ENCODE data around the gene ZNF536. TPM values are rescaled to one million over a fixed set of nuclear protein-coding genes. Genes with fewer than 3 reads are reported as not detected.

Gene ZNF536
- total RNA-seq, 1 donor from 2014 or later, result 24.9 TPM

GRCh38 chr19:30447553-30447870 lies 75.3 kb downstream of the ZNF536 start:
- Mint-ChIP-seq H3K27ac (ENCODE audit: unreplicated experiment) (no peak overlapping the region), H3K4me1 (ENCODE audit: low read depth, unreplicated experiment) (peaks cover 33% of the 10 kb centered on the region), H3K27me3 (ENCODE audit: unreplicated experiment) (peaks cover 5% of the 10 kb centered on the region), H3K36me3 (ENCODE audit: unreplicated experiment) (peaks cover 5% of the 10 kb centered on the region), H3K4me3 (ENCODE audit: unreplicated experiment) (no peak overlapping the region), H3K9me3 (ENCODE audit: unreplicated experiment) (peaks cover 8% of the 10 kb centered on the region)
- no peak for DNase-seq
- TF ChIP-seq CTCF (IDR thresholded peaks at IDR 0.05; ENCODE audit: partially characterized antibody, unreplicated experiment), result no peak

DNA sequence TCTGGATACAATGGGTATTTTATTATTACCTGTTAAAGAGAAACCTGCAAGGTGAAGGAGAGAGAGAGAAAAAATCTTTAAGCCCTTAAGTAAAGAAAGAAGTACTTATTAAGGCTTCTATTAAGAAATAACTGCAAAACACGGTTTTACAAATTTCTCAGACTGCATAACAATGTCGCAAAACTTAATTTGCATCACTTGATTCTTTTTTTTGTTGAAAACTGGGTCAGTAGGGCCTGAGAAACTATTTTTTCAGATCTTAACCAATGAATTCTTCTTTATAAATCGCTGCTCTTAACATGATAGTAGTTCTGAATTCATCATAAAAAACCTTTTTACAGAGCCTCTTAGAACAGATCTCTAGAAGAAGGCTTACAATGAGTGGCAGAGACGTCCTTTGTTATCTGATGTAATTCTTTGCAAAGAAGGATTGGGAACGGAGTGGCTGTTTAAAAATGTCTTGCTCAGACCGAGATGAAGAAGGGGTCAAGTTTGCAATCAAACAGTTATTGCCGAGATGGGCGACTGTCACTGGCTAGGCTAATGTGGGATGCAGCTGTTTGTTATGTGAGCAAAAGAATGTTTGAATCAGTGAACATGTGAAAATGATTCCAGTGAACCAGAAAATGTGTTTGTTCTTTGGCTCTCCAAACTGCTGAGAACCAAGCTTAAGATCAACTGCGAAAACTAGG lies 76.3 kb downstream of the ZNF536 start:
- Mint-ChIP-seq H3K4me1 (ENCODE audit: low read depth, unreplicated experiment) (peaks cover 33% of the 10 kb centered on the region), H3K4me3 (ENCODE audit: unreplicated experiment) (peak overlapping the region; percentile 35), H3K27me3 (ENCODE audit: unreplicated experiment) (peaks cover 5% of the 10 kb centered on the region), H3K9me3 (ENCODE audit: unreplicated experiment) (peaks cover 6% of the 10 kb centered on the region), H3K36me3 (ENCODE audit: unreplicated experiment) (peaks cover 5% of the 10 kb centered on the region), H3K27ac (ENCODE audit: unreplicated experiment) (peak overlapping the region; percentile 64)
- DNase-seq, result no peak
- no peak for TF ChIP-seq CTCF (IDR thresholded peaks at IDR 0.05; ENCODE audit: partially characterized antibody, unreplicated experiment)

DNA sequence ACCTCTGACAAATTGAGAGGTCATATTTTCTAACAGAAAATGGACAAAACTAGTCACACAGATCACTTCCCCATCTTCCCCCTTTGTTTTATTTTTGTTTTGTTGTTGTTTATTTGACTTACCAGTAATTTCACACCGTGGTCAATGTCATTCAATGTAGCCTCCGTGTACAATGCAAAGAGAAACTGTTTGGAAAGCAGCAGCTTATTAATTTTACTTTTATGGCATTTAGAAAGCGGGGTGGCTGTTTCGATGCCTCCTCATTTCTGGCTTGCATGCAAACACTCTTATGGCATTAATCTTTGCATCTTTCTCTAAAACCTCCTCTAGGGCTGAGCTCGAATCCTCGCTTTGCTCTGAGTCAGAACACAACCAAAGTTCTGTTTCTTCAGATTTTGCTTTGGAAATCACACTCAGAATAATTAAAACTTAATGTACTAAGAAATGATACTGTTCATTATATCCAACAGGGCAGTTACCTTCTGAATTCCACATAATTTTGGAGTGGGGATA lies 77.0 kb downstream of the ZNF536 start:
- Mint-ChIP-seq H3K27me3 (ENCODE audit: unreplicated experiment) (peaks cover 5% of the 10 kb centered on the region), H3K36me3 (ENCODE audit: unreplicated experiment) (peaks cover 5% of the 10 kb centered on the region), H3K9me3 (ENCODE audit: unreplicated experiment) (peaks cover 6% of the 10 kb centered on the region), H3K4me3 (ENCODE audit: unreplicated experiment) (peak overlapping the region; percentile 32), H3K4me1 (ENCODE audit: low read depth, unreplicated experiment) (peaks cover 33% of the 10 kb centered on the region), H3K27ac (ENCODE audit: unreplicated experiment) (peak overlapping the region; percentile 78)
- TF ChIP-seq CTCF (IDR thresholded peaks at IDR 0.05; ENCODE audit: partially characterized antibody, unreplicated experiment), result no peak
- no peak for DNase-seq

DNA sequence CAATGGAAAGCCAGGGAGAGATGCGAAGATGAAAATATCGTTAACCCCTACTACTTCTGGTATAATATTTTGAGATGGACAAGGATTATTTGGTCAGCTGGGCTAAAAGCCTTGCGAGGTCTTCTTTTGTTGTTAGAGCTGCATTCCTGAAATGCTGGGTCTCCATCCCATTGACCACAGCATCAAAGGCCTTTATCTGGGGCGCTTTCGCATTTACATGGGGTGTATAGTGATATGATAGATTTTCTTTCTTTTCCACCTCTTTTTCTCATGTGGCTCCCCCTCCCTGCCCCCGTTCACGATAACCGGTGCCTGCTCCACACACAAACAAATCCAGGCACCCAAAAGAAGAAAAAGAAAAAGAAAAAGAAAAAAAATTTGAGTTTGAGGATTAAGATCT lies 77.5 kb downstream of the ZNF536 start:
- H3K36me3 Mint-ChIP-seq (ENCODE audit: unreplicated experiment), result peaks cover 5% of the 10 kb centered on the region
- H3K4me3 Mint-ChIP-seq (ENCODE audit: unreplicated experiment), result peak overlapping the region; percentile 64
- peaks cover 6% of the 10 kb centered on the region for H3K9me3 Mint-ChIP-seq (ENCODE audit: unreplicated experiment)
- peak overlapping the region; percentile 78 for H3K27ac Mint-ChIP-seq (ENCODE audit: unreplicated experiment)
- no peak for DNase-seq
- H3K27me3 Mint-ChIP-seq (ENCODE audit: unreplicated experiment), result peaks cover 5% of the 10 kb centered on the region
- peaks cover 33% of the 10 kb centered on the region for H3K4me1 Mint-ChIP-seq (ENCODE audit: low read depth, unreplicated experiment)
- no peak for TF ChIP-seq CTCF (IDR thresholded peaks at IDR 0.05; ENCODE audit: partially characterized antibody, unreplicated experiment)

- H3K4me1 Mint-ChIP-seq (ENCODE audit: low read depth, unreplicated experiment), result peaks cover 33% of the 10 kb centered on the region
- H3K27ac Mint-ChIP-seq (ENCODE audit: unreplicated experiment), result peak overlapping the region; percentile 78
- peak overlapping the region; percentile 64 for H3K4me3 Mint-ChIP-seq (ENCODE audit: unreplicated experiment)
- H3K36me3 Mint-ChIP-seq (ENCODE audit: unreplicated experiment), result peaks cover 5% of the 10 kb centered on the region
- peak; percentile 35 for DNase-seq
- H3K9me3 Mint-ChIP-seq (ENCODE audit: unreplicated experiment), result peaks cover 6% of the 10 kb centered on the region
- no peak for TF ChIP-seq CTCF (IDR thresholded peaks at IDR 0.05; ENCODE audit: partially characterized antibody, unreplicated experiment)
- H3K27me3 Mint-ChIP-seq (ENCODE audit: unreplicated experiment), result peaks cover 5% of the 10 kb centered on the region
Observed at GRCh38 chr19:30450100-30450499, 77.9 kb downstream of the ZNF536 start.
